ENCODE results near the gene LPCAT1. TPM values are rescaled to one million over a fixed set of nuclear protein-coding genes. Genes with fewer than 3 reads are reported as not detected.
"Not testable (repeated sequence)": the region's sequence is repeated elsewhere in the genome, so short reads cannot be mapped to it uniquely, and the experiment has no call there.

Gene LPCAT1
- total RNA-seq, 2 donors from 2014 or later, result 17.5 to 22.7 TPM

DNA sequence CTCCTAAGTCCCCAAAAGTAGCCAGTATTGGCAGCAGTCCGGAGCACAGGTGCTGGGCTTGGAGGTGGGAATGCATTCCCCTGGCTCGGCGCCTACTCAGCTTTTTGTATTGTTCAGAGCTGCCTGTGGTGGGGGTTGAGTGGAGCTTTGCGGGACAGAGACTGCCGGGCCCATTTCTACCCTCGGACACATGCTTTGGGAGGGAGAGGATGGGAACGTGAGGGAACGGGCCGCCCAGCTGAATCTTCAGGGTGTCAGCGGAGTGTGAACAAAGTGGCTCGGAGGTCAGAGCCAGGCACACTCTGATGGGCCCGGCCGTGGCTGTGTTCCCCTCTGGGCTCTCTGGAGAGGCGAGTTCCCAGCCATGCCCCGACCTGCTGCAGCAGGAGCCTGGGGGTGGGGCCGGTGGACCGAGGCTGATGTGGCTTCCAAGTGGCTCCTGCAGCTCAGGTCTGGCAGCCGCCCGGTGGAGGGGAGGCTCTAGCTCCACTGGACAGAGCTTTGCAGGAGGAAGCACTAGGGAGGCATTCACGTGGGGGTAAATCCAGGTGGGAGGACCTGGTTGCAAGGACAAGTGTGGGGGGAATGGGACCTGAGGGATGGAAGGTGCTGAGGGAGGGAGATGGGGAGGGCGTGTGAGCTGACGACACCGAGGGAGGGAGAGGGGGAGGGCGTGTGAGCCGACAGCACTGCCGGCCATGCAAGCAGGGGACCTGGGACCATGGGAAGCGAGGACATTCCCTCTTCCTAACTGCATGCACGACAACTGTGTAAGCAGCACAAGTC, 47.4 kb downstream of the LPCAT1 start:
- ATAC-seq (no peak), DNase-seq (peak; percentile 16)
- intact Hi-C loops (cut with DNase I), result loop anchor here in 1 of 2 donors (10.0 kb wide), 1 partner anchor 168 kb away; no protein-coding TSS in a partner anchor

DNA sequence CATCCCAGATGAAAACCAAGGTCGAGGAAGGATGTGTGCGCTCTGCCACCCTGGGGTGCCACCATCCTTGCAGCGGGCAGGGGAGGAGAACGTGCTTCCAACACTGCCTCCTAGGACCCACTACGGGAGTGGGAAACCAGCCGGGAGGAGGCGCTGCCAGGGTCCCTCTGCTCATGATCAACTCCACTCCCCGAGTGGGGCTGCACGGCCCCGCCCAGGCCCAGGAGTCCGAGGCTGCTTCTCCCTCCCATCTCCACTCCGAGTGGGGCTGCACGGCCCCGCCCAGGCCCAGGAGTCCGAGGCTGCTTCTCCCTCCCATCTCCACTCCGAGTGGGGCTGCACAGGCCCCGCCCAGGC, 48.2 kb downstream of the LPCAT1 start:
- not testable (repeated sequence) for DNase-seq, ATAC-seq
- intact Hi-C loops (cut with DNase I), result loop anchor here in 1 of 2 donors (10.0 kb wide), 1 partner anchor 169 kb away; no protein-coding TSS in a partner anchor

DNA sequence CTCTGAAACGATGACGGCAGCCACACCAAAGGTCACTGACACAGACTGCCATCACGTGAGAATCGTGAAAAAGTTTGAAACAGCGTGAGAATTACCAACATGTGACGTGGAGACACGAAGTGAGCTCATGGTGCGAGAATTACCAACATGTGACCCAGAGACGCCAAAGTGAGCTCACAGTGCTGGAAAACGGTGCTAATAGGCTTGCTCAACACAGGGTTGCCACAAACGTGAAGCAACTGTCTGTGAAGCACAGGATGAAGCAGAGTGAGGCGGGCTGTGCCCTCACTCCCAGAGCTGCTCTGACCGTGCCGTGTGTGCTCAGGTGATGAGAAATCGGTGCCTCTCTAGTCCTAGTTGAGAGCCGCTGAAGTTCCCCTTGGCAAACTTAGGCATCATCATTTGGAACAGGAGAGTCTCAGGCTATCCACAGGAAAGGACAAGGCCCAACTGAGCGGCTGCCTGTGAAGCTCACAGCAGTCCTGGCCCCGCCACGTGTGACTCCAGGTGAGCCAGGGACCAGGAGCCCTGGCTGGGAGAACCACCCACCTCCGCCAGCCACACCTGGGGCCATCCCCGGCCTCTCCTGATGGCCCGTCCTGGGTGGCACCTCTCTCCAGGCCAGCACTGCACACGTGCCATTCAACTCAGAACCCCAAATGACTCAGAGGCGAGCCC, 48.8 kb downstream of the LPCAT1 start:
- intact Hi-C loops (cut with DNase I), result loop anchor here in 1 of 2 donors (10.0 kb wide), 1 partner anchor 170 kb away; no protein-coding TSS in a partner anchor
- DNase-seq (peak; percentile 16), ATAC-seq (no peak)

DNA sequence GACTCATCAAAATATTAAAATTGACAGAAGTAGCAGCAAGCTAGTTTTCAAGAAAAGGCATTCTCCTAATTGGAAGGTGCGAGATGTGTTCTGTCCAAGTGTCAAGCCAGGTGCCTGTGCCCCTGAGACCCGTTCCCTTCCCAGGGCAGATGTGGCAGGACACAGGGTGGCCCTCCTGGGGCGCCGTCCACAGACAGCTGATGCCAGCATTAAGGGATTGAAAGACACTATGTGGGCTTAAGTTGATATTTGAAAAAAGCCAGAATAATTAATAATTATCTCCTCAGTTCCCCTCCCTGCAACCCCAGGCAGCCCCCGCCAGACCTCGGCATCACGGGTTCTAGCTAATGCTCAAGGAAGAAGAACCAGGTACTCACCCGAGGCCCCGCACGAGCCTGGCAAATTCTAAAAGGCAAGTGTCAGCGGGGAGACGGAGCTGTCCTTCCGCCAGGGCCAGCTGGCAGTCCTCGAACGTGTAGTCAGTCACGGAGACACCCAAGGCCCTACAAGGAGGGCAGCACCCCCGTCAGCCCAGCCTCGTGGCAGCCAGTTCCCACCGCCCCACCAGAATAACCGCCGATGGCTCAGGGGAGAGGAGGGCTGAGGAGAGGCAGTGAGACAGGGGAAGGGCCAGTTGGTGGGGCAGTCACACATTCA, 49.4 kb downstream of the LPCAT1 start:
- DNase-seq (no peak), ATAC-seq (no peak)
- intact Hi-C loops (cut with DNase I), result loop anchor here in 1 of 2 donors (10.0 kb wide), 1 partner anchor 170 kb away; no protein-coding TSS in a partner anchor

DNA sequence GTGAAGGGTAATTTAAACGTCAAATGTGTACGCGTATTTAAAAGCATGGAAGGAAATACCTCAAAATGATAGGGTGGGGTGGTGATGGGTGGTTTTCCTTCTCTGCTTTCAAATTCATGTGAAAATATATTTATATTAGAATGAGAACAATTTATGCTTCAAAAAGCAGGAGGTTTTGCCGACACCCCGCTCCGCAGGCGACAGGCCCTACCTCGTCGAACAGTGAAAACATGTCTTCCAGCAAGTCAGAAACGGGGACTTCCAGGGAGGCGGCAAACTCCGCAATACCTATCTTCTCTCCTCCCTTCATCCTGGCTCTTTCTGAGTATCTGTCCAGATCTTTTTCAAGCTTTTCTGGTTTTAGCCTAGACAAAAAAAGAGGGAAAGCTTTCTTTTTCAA, 50.0 kb downstream of the LPCAT1 start:
- intact Hi-C loops (cut with DNase I), result loop anchor here in 1 of 2 donors (10.0 kb wide), 1 partner anchor 171 kb away; no protein-coding TSS in a partner anchor
- no peak for ATAC-seq
- DNase-seq, result no peak

DNA sequence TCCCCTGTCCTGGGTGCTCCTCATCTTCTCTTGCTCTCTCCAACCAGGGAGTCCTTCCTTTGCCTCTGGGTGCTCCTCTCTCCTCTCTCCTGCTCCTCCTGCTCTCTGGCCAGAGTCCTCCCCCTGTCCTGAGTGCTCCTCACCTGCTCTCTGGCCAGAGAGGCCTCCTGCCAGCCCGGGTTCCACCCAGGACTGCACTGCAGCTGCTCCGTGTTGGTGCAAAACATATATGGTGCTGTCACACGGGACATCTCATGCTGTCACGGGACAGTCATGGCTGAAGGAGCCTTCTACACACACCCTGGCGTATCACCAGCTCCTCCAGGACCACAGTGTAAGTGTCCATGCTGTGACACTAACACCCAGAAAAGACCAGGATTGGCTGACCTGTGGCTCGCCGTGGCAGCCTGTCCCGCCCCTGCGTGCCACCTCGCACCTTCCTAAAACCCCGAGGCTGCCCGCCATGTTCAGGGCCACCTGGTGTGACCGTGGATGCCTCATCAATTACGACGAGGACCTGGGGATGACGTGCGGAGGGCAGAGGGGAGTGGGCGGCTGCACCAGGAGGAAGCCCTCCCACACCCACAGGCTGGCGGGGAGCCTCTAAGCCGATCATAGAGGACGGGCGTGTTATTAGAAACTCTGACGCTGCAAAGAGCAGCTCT, 50.7 kb downstream of the LPCAT1 start:
- intact Hi-C loops (cut with DNase I), result loop anchor here in 1 of 2 donors (10.0 kb wide), 1 partner anchor 172 kb away; no protein-coding TSS in a partner anchor
- DNase-seq, result no peak
- ATAC-seq, result no peak

DNA sequence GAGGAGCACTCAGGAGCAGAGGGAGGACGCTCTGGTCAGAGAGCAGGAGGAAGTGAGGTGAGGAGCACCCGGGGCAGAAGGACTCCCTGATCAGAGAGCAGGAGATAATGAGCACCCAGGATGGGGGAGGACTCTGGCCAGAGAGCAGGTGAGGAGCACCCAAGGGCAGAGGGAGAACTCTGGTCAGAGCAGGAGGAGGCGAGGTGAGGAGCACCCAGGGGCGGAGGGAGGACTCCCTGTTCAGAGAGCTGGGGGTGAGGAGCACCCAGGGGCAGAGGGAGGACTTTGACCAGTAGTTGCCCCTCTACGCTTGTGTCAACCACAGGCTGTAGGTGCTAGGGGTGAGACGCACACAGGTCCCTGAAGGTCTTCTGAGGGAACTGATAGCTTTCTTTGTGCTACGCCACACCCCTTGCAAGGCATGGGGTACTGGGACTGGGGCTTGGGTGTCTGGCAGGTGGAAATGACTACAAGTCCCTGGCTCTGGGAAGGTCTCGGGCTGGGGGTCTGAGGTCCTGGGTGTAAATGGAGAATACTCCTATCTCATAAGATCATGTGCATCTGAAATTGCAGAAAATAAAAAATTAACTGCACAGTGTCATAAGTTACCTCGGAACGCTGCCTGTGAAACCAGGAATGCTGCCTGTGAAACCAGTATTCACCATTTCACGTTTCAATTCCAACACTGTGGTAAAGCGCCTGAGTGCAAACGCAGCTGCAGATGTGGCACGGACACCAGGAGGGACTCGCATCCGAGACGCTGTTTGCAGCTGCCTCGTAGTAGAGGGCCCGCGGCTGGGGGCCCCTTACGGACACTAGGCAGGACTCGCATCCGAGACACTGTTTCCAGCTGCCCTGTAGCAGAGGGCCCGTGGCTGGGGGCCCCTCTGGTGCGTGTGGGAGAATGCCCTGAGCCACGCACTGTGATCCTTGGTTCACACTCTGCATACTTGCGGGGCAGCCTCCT, 51.5 kb downstream of the LPCAT1 start:
- intact Hi-C loops (cut with DNase I), result loop anchor here in 1 of 2 donors (10.0 kb wide), 1 partner anchor 173 kb away; no protein-coding TSS in a partner anchor
- ATAC-seq (no peak), DNase-seq (no peak)

DNA sequence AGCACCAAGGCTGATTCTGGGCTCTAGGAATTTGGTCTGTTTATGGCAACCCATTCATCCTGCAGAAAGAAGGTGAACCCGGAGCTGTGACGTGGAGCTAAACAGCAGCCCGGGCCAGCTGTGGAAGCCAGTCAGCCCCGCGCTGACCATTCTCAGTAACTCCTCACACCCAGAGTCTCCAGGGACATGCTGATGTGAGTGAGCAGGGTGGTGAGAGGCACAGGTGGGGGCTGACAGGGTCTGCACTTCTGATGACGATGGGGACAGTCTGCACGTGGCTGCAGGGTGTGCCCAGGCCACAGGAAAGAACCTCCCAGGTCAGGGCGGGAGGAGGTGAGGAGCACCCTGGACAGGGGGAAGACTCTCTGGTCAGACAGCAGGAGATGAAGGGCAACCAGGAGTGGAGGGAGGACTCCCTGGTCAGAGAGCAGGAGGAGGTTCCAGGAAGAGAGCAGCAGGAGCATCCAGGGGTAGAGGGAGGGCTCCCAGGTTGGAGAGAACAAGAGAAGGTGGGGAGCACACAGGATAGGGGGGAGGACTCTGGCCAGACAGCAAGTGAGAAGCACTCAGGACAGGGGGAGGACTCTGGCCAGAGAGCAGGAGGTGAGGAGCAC, 52.4 kb downstream of the LPCAT1 start:
- no peak for DNase-seq
- intact Hi-C loops (cut with DNase I), result loop anchor here in 1 of 2 donors (10.0 kb wide), 1 partner anchor 173 kb away; no protein-coding TSS in a partner anchor

DNA sequence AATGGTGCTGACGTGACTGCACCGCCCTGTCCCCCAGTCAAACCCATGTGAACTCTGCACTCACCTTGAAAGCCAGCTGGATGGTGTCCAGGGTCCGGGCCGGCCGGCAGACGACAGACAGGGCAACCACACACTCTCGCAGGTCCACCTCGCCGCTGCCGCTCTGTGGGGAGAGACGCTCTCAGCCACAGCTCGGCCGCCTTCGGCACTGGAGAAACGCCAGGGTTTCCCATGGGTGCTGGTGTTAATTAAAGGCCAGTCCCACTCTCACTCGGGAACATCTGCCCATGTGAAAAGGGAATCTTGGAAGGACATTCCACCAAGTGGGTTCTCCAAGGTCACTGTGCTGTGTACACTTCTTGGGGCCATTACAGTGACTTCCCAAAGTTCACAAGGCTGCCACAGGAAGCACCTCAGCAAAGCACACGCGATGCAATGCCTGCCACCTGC, 53.0 kb downstream of the LPCAT1 start:
- ATAC-seq (no peak), DNase-seq (no peak)
- intact Hi-C loops (cut with DNase I), result loop anchor here in 1 of 2 donors (10.0 kb wide), 1 partner anchor 174 kb away; no protein-coding TSS in a partner anchor

More for the DNA sequence above, 52.4 kb downstream of the LPCAT1 start:
- no peak for ATAC-seq

DNA sequence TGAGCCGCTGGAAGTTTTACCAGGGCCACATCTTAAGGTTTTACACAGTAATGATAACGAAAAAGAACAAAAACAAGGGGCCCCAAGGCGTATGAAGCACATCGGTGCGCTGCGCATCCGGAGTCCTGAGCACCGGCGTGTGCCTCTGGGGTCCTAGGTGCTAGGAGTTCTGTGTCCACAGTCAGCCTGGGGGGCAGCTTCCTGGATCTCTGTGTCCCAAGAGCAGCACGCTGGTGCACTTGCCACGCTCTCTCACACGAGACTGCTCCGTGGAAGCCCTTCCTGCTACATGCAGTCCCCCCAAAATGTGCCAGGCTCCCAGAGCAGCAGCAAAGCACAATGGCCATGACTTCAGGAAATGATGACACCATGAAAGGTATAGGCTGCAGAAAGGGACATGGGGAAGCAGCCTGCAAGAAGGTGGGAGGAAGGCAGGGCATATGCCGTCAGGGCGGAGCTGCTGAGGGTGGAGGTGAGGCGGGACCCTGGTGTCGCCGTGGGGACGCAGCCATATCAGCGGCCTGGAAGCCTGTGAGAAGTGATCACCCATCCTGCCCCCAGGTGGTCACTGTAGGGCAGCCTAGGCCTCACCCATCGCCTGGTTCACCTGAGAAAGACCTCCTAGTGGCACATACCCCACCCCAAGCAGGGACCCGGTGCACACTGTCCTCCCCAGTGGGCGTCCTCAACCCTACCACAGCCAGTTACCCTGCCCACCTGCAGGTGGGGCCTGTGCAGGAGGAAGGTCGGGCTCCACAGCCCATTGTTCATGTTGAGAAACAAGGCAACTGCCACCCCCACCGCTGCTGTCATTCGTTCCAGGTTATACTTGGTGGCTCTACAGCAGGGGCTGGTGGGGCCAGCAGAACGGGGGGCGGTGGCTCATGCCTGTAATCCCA, 54.9 kb downstream of the LPCAT1 start:
- peak; percentile 24 for DNase-seq
- no peak for ATAC-seq
- intact Hi-C loops (cut with DNase I), result no loop called here

DNA sequence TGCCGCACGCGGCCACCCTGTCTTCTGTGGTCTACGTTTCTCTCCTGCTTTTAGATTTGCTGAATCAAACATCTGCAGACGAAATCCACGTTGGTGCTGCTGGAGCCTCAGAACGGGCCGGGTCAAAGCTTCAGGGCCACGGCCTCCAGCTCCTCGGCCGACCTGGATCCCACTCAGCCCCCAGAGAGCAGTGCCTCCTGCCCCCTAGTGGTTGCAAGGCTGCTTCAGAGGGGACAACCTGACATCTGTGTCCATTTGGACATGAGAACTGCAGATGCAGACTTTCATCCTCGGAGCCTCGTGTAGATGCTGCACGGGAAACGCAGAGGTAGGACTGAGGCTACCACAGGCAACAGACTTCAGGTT, 55.5 kb downstream of the LPCAT1 start:
- DNase-seq (no peak), ATAC-seq (no peak)
- intact Hi-C loops (cut with DNase I), result no loop called here

DNA sequence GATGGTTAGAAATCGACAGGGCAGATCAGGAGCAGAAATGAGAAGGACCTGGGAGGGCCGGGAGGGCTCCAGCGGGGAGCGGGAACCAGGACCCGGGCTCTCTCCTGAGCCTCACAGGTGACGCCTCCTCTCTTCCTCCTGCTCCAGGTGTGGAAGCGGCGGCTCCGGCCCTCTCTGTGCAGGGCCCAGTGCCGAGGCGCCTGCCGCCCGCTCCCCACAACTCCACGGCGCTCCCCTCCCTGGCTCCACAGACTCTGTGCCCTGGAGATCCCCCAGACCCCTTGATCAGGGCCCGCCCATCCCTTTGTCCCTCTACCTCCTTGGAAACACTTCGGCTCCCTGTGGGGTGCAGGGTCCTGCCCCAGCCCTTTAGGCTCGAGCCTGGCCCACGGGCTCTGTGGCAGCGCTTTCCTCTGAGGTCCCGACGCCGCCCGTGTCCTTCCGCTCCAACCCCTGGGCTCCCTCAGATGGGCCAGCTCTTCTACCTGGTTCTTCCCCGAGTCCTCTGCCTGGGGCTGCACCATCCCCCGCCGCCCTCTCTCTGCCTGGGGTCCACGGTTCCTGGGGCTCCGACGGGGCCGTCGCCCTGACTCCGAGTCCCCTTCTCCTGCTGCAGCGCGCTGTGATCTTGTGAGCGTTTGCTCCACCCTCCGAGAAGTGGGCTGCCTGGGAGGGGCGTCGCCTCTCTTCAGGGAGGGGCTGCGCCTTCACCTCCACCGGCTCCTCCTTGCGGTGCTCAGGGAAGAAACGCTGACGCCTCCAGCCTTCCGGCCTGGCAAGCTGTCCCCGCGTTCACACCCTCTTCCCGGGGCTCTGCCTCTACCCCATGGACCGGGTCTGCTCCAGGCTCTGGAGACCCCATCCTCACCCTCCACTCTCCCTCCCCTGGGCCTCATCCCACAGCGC, 56.2 kb downstream of the LPCAT1 start:
- ATAC-seq, result no peak
- intact Hi-C loops (cut with DNase I), result no loop called here
- no peak for DNase-seq

DNA sequence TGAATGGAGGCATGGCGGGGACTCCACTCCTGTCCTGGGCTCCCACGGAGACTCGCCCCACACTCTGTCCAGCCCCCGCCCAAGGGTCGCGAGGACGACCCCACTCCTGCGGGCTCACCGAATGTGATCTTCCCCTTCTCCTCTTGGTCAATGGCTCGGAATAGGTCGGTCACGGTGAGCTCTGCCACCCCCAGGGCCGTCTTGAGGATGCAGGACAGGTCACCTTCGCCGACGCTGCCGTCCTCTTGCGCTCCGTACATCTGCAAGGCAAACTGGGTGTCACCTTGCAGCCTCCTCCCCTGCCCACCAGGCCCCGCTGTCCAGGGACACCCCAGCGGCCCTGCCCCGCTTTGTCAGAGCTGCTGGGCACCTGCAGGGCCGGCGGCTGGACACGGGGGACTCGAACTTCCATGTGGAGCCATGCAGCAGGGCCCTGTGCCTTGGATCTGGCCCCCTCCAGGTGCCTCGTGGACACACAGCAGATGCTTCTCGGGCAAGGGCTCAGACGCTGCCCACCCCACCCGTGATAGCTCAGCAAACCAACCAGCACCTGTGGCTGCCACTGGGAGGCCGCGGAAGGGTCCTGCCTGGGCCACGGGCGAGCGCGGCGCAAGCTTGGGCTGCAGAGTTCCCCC, 57.0 kb downstream of the LPCAT1 start:
- intact Hi-C loops (cut with DNase I), result no loop called here
- ATAC-seq (no peak), DNase-seq (no peak)

DNA sequence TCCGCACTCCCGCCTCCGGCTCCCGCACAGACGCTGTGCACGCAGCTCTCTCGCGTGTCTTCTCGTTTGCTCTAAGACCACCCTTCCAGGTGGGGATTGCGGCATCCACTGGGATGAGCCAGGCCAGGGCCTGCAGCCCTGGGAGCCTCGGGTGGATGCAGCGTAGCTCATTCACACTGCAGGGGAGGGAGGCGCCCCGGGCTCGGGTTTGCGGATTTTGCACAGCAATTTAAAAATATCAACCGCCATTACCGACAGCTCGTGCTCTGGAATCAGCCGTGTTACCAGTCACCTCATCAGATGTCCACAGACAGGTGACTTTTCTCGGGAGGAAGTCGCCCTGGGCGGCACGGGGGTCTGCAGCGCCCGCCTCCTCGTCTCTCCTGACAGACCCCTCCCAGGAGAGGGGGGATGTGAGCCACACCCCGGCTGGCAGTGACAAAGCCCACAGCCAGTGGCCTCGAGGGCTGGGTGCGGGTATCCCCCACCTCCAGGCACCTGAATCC, 57.7 kb downstream of the LPCAT1 start:
- no peak for DNase-seq
- no peak for ATAC-seq
- intact Hi-C loops (cut with DNase I), result no loop called here

DNA sequence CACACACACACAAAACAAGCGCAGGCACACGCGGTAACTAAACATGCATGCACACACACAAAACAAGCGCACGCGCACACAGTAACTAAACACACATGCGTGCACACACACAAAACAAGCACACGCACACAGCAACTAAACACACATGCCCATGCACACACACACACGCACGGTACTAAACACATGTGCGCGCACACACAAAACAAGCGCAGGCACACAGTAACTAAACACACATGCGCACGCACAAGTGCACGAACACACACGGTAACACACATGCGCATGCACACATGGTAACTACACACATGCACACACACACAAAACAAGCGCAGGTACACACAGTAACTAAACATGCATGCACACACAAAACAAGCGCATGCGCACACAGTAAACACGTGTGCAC, 58.6 kb downstream of the LPCAT1 start:
- intact Hi-C loops (cut with DNase I), result no loop called here
- ATAC-seq, result no peak
- no peak for DNase-seq

Measured in left cardiac atrium (tissue), 4 donors.